ENCODE data around the gene HERPUD2. TPM values are rescaled to one million over a fixed set of nuclear protein-coding genes. Genes with fewer than 3 reads are reported as not detected.

HERPUD2 gene
- total and polyA plus RNA-seq, 2 donors (not counting 3 experiments of a cell fraction or from before 2014, with no cell fraction given), result 33.9 to 42.0 TPM

DNA sequence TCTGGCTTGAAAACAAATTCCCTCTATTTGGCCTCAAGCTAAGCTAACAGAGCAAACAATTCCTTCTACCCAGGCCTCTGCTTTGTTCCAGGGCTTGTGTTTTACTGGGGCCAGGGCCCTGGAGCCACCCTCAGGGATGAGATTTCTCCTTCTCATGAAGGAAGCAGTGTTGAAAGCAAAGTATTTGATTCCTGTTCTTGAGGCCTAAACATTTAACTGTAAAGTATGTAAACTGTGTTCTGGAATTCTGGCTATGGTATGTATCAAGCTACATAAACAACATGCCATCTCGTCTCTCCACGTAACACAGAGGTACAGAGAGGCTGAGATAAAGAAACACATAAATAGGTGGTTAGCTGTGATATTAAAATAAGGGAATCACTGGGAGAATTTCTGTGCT, 81.8 kb downstream of the HERPUD2 start:
- Histone ChIP-seq H2AFZ (ENCODE audit: low read depth, low read length) (no peak overlapping the region), H4K20me1 (replicated peaks; ENCODE audit: control insufficient read depth, extremely low read depth, insufficient read depth, low read length) (no peaks in the 10 kb centered on the region), H3K4me3 (replicated peaks in 1 of 3; ENCODE audit: insufficient read depth in 1 of 3, low read depth in 1 of 3, low read length in 3 of 3) (no peak overlapping the region), H3K4me1 (ENCODE audit: control insufficient read depth, extremely low read depth, insufficient read depth, low read length) (peaks cover 7% of the 10 kb centered on the region), H3K4me2 (ENCODE audit: insufficient read depth, low read length) (no peak overlapping the region), H3K9me1 (replicated peaks; ENCODE audit: control insufficient read depth, extremely low read depth, insufficient read depth, low read length) (no peaks in the 10 kb centered on the region), H3K9me3 (replicated peaks; ENCODE audit: control insufficient read depth, insufficient read depth, low read length) (no peaks in the 10 kb centered on the region), H3K27me3 (ENCODE audit: control insufficient read depth in 2 of 2, insufficient read depth in 2 of 2, low read length in 2 of 2) (no peaks in the 10 kb centered on the region), H3K9ac (replicated peaks; ENCODE audit: extremely low read depth, insufficient read depth, low read length) (no peak overlapping the region), H3K36me3 (ENCODE audit: control insufficient read depth in 2 of 2, extremely low read depth in 1 of 2, insufficient read depth in 2 of 2, low read length in 2 of 2) (no peaks in the 10 kb centered on the region), H3K79me2 (ENCODE audit: control insufficient read depth, insufficient read depth, low read length) (no peaks in the 10 kb centered on the region), H3K27ac (ENCODE audit: insufficient read depth, low read depth, low read length) (no peak overlapping the region)
- DNase-seq (ENCODE audit: low read depth, low spot score) (no peak), FAIRE-seq (no peak)
- intact Hi-C loops (cut with micrococcal nuclease), result no loop called here
- no TSS peak for BruUV-seq (replicated peaks)
- TF ChIP-seq JUN (IDR thresholded peaks at IDR 0.05; ENCODE audit: borderline replicate concordance, insufficient read depth, insufficient read length, low read depth), result no peak
- TF ChIP-seq, protein P1, sequence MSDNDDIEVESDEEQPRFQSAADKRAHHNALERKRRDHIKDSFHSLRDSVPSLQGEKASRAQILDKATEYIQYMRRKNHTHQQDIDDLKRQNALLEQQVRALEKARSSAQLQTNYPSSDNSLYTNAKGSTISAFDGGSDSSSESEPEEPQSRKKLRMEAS (IDR thresholded peaks at IDR 0.05; ENCODE audit: insufficient read depth, insufficient read length), result no peak
- TF ChIP-seq POLR2A (IDR thresholded peaks at IDR 0.05; ENCODE audit: low read depth, low read length), result no peak
- TF ChIP-seq EZH2 (IDR thresholded peaks at IDR 0.05; ENCODE audit: borderline replicate concordance, low read depth, low read length, severe bottlenecking), result no peak
- TF ChIP-seq MYC (IDR thresholded peaks at IDR 0.05; ENCODE audit: low read depth, low read length), result no peak
- POLR2A ChIA-PET, result no interaction called here
- CTCF ChIA-PET, result interaction anchor here (0.9 to 1.1 kb wide), 2 partner anchors 10 to 12 kb away, joined by 3 to 5 read pairs; no protein-coding TSS in a partner anchor
- dilution Hi-C loops (cut with MboI; ENCODE audit: extremely low pct_ligation_motif_present, low sequenced_read_pairs), result no loop called here

- H2AFZ ChIP-seq (ENCODE audit: low read depth, low read length), result no peak overlapping the region
- FAIRE-seq (peak; percentile 76), DNase-seq (ENCODE audit: low read depth, low spot score) (peak; percentile 47)
- no TSS peak for BruUV-seq (replicated peaks)
- no peaks in the 10 kb centered on the region for H3K9me1 ChIP-seq (replicated peaks; ENCODE audit: control insufficient read depth, extremely low read depth, insufficient read depth, low read length)
- H3K79me2 ChIP-seq (ENCODE audit: control insufficient read depth, insufficient read depth, low read length), result no peaks in the 10 kb centered on the region
- peak overlapping the region; percentile 17 for H3K4me2 ChIP-seq (ENCODE audit: insufficient read depth, low read length)
- no peaks in the 10 kb centered on the region for H3K27me3 ChIP-seq (ENCODE audit: control insufficient read depth in 2 of 2, insufficient read depth in 2 of 2, low read length in 2 of 2)
- no peaks in the 10 kb centered on the region for H3K36me3 ChIP-seq (ENCODE audit: control insufficient read depth in 2 of 2, extremely low read depth in 1 of 2, insufficient read depth in 2 of 2, low read length in 2 of 2)
- no peaks in the 10 kb centered on the region for H3K9me3 ChIP-seq (replicated peaks; ENCODE audit: control insufficient read depth, insufficient read depth, low read length)
- intact Hi-C loops (cut with micrococcal nuclease), result loop anchor here (1.0 kb wide), 1 partner anchor 9 kb away; no protein-coding TSS in a partner anchor
- peaks cover 9% of the 10 kb centered on the region for H3K4me1 ChIP-seq (ENCODE audit: control insufficient read depth, extremely low read depth, insufficient read depth, low read length)
- dilution Hi-C loops (cut with MboI; ENCODE audit: extremely low pct_ligation_motif_present, low sequenced_read_pairs), result no loop called here
- H4K20me1 ChIP-seq (replicated peaks; ENCODE audit: control insufficient read depth, extremely low read depth, insufficient read depth, low read length), result no peaks in the 10 kb centered on the region
- POLR2A ChIA-PET, result no interaction called here
- no peak overlapping the region for H3K27ac ChIP-seq (ENCODE audit: insufficient read depth, low read depth, low read length)
- TF ChIP-seq JUN (IDR thresholded peaks at IDR 0.05; ENCODE audit: borderline replicate concordance, insufficient read depth, insufficient read length, low read depth), result peak; percentile 15
- TF ChIP-seq POLR2A (IDR thresholded peaks at IDR 0.05; ENCODE audit: low read depth, low read length), result no peak
- no peak for TF ChIP-seq CTCF (IDR thresholded peaks at IDR 0.05; ENCODE audit: extremely low read depth in 1 of 2, insufficient read depth in 1 of 2, low read depth in 1 of 2, low read length in 2 of 2)
- TF ChIP-seq, protein P1 (IDR thresholded peaks at IDR 0.05; ENCODE audit: insufficient read depth, insufficient read length), result no peak
- peak; percentile 83 for TF ChIP-seq FOS (IDR thresholded peaks at IDR 0.05; ENCODE audit: borderline replicate concordance, insufficient read depth, low read length)
- no peak for TF ChIP-seq MYC (IDR thresholded peaks at IDR 0.05; ENCODE audit: low read depth, low read length)
- H3K4me3 ChIP-seq (replicated peaks in 1 of 3; ENCODE audit: insufficient read depth in 1 of 3, low read depth in 1 of 3, low read length in 3 of 3), result no peak overlapping the region
- CTCF ChIA-PET, result interaction anchor here (1.1 kb wide), 1 partner anchor 19 kb away, joined by 3 read pairs; no protein-coding TSS in a partner anchor
- H3K9ac ChIP-seq (replicated peaks; ENCODE audit: extremely low read depth, insufficient read depth, low read length), result no peak overlapping the region
These were observed 89.2 kb downstream of the HERPUD2 start for GRCh38 chr7:35605760-35606159.

Measured in endothelial cell of umbilical vein (primary cell).